Activated T-helper 1 cell treated with Interleukin-2 at 50 U/mL for 16 hours (primary cell): ENCODE results near the gene KIF5B.
"Not testable (repeated sequence)": the region's sequence is repeated elsewhere in the genome, so short reads cannot be mapped to it uniquely, and the experiment has no call there.

Experiments used
- DNase-seq: peaks from one replicate; pipeline ENCODE4 v3.0.0-alpha.2; 2020; ENCODE audit warnings: low read depth

The KIF5B gene

DNA sequence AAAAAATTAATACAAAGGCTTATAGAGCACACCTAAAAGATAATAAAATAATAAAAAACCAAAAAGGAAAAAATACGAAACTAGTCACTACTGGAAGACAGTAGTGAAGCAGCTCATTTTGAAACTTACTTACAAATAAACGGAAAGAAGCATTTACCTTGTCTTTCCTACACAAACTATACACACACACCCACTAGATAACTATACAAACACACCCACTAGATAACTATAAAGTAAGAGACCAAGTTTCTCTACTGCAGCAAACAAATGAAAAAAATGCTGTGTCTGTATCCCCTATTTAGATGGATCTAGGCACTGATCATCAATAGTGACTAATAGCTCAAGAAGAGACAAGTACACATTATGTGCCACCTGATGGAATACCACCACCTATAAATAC, 49.2 kb downstream of the KIF5B start:
- DNase-seq = no peak

DNA sequence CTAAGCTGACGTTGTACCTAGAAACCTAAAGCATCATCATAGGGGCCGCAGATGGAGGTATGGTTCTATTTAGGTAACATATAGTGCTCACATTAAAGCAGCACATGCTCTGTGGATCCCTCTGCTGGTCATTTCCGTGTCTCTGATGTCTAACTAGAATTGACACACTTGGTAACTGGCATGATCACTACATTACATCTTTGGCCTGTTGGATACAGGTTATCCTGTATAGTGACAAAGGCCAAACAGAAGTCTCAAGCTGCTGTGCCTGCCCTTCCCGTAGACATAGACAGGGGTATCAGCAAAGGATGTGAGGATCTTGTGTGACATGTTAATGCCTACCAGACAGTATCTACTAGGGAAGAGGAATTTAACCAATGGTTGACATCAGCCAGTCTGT, 51.2 kb downstream of the KIF5B start:
- no peak for DNase-seq

DNA sequence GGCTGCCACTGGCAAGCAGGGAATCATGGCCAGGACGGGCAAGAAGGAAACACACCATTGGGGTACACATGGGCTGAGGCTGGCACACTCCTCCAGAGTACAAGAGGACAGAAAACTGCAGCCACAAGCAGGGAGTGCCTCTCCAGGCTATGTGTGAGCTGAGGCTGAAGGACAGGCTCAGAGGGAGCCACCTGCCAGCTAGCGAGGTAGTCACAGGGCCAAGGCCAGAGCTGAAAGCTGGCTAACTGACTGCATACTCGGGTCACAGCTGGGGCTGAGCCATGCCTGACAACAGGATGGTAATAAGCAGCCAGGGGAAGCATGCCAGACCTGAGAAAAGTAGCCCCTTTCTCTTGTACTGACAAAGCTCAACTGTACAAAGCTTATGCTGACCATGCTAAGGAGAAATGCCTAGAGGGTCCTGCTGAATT, 52.0 kb downstream of the KIF5B start:
- no peak for DNase-seq

DNA sequence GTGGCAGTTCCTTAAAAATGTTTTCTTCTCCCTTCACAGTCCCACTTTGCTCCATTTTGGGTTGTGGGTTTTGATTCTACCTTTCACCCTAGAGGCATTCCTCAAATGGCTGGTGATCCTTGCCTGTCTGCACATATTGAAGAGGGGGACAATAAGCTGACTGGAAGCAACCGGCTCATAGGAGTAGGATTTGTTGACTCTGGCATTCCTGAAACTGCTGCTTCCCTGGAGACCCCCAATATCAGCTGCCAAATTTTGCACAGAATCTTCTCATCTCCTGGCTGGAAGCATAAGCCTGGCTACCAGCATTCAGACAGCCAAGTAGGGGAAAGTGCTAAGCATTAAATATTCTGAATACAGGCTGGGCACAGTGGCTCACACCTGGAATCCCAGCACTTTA, 53.7 kb downstream of the KIF5B start:
- DNase-seq = no peak

DNA sequence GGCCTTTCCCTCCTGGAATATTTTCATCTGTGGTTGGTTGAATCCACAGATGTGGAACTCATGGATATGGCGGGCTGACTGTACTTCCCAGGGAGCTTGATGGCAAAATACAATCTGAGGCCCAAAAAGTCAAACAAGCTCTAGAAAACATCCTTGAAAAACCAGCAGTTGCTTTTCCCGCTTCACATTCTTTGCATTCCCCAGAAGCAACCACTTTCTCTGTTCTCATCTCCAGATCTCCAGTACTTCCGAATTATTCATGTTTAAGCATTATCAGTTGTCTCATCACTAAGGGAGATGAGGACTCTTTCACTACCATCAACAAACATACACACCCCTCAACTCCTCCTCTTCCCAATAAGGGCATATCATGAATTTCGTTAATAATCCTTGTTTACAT, 55.3 kb downstream of the KIF5B start:
- no peak for DNase-seq

DNA sequence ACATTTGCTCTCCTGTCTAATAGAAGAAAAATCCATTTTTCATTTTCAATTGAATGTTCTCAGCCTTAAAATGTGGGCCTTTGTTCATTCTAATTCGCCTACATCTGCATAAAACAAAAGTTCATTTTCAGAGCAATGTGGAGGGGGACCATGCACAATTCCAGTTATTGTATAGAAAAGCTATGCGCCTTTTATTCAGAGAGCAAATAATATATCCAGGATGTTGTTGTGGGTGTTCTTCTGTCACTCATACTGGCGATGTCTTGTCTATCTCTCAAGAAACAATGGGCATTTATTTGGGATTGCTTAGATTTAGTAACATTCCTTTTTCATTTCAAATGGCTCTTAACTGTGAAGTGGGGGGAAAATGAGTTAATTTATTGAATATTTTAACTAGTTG, 56.4 kb downstream of the KIF5B start:
- DNase-seq = no peak

DNA sequence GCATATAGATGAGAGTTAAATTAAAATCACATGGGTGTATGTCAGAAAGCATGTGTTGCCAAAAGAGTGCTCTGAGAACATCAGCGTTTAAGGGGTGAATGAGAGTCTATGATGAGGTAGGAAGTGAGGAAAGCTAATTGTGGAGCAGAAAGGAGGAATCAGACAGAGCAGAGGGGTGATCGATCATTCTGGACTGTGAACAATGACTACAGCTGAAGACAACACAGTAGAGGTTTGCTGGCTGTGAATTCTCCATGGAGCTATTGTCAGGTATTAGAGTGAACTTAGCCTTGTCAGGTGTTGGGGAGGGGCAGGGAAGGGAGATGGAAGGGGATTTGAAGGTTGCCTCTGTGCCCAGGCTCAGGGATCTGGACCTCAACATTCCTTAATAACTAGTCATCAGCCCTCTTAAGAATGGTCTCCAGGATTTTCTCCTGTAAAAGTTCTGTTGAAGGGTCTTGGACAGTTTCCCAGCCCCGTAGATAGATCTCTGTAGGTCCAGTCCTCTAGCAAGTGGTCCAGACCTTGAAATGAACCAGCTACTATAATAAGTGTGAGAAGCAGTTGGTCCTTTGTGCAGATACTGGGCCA, 57.1 kb downstream of the KIF5B start:
- no peak for DNase-seq

DNA sequence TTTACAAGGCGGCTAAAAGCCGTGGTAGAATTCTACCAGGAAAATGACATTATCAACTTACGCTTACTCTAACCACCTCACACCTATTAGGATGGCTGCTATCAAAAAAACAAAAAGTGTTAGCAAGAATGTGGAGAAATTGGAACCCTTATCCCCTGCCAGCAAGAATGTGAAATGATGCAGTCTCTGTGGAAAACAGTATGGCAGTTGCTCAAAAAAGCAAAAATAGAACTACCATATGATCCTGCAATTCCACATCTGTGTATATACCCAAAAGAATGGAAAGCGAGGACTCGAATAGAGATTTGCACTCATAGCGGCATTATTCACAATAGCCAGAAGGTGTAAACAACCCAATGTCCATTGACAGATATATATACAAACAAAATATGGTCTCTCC, 61.3 kb downstream of the KIF5B start:
- no peak for DNase-seq

DNA sequence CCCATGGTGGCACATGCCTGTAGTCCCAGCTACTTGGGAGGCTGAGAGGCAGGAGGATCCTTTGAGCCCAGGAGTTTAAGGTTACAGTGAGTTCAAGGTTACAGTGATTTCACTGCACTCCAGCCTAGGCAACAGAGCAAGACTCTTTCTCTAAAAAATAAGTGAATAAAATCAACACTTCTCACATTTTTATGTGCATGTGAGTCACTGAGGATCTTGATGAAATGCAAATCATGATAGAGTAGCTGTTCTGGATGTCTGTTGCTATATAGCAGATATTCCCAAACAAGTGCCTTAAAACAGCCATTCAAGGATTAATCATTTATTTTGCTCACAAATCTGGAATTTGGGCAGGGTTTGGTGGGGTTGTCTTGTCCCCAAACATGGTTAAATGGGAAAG, 65.3 kb downstream of the KIF5B start:
- DNase-seq = no peak

DNA sequence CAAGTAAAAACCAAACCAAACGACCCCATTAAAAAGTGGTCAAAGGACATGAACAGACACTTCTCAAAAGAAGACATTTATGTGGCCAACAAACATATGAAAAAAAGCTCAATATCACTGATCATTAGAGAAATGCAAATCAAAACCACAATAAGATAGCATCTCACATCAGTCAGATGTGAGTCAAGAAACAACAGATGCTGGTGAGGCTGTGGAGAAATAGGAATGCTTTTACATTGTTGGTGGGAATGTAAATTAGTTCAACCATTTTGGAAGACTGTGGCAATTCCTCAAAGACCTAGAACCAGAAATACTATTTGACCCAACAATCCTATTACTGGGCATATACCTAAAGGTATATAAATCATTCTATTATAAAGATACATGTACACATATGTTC, 68.4 kb downstream of the KIF5B start:
- DNase-seq = not testable (repeated sequence)

DNA sequence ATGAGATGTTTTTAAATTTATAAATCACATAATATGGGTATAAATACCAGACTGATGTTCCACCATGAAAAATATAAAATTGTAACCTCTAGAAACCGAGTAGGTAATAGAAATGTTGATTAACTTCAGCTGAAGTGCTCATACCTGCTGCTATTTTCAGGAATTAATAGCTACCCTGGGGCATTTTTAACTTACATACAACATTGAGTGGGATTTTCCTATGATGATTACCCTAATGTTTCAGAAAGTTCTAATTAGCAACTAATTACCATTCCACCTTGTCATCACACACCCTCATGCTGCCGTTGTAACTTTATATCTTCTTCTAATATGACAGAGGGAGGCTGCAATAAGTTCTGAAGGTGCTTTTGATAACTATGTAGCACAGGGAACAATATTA, 74.1 kb downstream of the KIF5B start:
- no peak for DNase-seq

DNA sequence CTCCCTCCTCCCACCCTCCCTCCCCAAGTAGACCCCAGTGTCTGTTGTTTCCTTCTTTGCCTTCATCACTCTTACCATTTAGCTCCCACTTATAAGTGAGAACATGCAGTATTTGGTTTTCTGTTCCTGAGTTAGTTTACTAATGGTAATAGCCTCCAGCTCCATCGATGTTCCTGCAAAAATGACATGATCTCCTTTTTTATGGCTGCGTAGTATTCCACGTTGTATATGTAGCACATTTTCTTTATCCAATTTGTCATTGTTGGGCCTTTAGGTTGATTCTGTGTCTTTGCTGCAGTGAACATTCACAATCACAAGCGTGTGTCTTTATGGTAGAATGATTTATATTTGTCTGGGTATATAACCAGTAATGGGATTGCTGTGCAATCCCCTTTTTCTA, 75.8 kb downstream of the KIF5B start:
- DNase-seq = no peak

DNA sequence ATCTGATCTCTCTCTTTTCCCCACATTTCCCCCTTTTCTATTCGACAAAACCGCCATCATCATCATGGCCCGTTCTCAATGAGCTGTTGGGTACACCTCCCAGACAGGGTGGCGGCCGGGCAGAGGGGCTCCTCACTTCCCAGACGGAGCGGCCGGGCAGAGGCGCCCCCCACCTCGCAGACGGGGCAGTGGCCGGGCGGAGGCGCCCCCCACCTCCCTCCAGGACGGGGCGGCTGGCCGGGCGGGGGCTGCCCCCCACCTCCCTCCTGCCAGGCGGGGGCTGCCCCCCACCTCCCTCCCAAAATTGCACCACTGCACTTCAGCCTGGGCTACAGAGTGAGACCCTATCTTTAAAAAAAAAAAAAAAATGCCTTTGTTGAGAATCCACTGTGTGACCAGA, 77.2 kb downstream of the KIF5B start:
- not testable (repeated sequence) for DNase-seq

DNA sequence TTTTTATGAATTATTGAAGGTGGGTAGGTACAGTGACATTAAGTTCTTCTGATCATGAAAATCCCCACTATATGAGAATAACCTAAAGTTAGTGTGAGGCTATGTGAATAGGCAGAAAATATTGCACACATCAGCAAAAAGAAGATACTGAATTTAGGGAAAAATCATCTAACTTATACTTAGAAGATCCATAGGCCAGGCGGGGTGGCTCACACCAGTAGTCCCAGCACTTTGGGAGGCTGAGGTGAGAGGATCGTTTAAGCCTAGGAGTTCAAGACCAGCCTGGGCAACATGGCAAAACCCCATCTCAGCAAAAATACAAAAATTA, 78.1 kb downstream of the KIF5B start:
- no peak for DNase-seq

DNA sequence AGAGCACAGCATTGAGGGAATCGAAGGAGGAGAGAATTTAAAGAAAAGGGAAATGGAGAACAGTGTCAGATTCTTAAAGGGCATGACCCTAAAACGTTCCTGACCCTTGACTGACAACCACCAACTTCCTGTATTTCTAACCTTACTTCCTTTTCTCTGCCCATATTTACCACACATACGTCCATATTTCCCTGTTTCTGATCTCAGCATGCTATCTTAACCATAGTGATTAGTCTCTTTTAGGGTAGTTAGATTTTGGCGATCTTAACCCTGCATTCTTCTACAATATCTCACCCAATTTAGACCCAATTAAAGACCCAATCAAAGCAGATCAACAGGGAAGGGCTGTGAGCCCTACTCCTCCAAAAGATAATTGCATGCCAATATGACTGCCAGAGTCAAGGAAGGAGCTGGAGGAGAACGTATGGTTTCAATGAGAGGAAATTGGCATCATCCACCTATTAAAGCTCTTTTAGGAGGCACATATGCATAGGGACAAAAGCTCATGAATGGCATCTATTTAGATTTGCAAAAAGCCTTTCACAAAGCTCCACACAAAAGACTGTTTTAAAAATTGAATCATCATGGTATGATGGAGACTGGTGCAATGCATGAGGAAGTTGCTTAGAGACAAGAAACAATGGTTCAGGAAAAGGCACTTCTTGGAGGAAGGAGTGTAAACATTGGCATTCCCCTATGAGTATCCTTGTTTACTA, 78.6 kb downstream of the KIF5B start:
- DNase-seq = no peak

DNA sequence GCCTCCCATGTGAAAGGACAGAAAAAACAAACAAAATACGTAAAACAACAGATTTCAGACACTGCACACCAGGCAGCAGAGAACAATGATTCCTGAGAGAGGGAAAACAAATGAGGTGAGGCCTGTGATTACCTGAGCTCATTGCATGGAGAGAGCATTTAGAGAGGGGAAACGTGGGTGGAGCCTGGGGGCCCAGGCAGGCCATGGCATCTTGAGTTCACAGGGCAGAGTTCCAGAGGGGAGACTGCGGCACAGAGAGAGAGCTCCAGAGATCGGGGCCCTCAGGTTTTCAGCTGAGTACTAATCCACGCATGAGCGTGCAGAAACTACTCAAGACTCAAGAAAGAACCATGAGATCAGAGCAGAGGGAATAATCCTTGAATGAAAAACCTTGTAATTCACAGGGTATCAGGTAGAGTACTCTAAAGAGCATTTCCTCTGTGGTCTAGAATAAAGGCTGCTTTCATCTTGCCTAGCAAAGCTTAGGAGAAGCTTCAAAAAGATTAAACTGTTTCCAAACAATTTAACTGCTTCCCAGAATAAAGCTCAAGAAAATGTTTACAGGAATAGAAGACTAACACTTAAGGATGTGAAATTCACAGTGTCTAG, 81.0 kb downstream of the KIF5B start:
- DNase-seq = no peak

DNA sequence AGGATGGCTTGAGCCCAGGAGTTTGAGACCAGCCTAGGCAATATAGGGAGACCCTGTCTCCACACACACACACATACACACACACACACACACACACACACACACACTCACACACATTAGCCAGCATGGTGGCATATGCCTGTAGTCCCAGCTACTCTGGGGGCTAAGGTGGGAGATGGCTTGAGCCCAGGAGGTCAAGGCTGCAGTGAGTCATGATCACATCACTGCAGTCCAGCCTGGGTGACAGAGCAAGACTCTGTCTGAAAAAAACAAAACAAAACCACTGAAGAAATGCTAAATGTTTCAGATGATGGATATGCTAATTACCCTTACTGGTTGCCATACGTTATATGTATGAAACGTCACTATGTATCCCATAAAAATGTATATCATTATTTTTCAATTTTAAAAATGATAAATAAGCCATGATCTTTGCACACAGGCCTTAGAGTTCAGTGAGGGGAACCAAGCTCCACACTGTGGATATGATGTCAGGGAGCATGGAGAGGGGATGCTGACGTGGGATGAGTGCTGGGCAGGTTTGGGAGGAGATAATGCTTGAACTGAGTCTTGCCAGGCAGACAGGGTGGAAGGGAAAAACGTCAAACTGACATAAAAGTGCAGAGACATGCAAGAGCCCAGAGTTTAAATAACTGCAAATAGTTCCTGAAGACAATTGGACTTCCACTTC, 81.6 kb downstream of the KIF5B start:
- no peak for DNase-seq

DNA sequence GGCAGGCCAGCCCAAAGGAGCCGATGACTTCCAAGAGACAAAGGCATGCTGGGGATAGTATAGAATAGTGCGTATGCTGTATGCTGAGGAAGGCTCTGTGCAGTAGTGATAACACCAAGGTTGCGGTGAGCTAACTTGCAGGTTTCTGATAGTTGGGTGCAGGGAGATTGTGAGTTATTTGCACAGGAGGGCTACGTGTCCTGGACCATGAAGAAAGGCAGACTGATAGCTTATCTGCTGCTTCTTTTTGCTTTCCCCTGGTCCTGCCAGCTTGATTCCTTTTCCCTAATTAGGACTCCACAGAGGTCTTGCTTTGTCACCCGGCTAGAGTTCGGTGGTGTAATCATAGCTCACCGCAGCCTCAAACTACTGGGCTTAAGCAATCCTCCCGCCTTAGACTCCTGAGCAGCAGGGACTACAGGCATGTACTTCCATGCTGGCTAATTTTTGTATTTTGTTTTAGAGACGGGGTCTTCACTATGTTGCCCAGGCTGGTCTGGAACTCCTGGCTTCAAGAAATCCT, 83.6 kb downstream of the KIF5B start:
- no peak for DNase-seq

DNA sequence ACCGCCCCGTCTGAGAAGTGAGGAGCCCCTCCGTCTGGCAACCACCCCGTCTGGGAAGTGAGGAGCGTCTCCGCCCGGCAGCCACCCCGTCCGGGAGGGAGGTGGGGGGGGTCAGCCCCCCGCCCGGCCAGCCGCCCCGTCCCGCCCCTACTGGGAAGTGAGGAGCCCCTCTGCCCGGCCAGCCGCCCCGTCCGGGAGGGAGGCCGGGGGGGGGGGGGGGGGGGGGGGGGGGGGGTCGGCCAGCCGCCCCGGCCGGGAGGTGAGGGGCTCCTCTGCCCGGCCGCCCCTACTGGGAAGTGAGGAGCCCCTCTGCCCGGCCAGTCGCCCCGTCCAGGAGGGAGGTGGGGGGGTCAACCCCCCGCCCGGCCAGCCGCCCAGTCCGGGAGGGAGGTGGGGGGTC, 86.4 kb downstream of the KIF5B start:
- DNase-seq = not testable (repeated sequence)

DNA sequence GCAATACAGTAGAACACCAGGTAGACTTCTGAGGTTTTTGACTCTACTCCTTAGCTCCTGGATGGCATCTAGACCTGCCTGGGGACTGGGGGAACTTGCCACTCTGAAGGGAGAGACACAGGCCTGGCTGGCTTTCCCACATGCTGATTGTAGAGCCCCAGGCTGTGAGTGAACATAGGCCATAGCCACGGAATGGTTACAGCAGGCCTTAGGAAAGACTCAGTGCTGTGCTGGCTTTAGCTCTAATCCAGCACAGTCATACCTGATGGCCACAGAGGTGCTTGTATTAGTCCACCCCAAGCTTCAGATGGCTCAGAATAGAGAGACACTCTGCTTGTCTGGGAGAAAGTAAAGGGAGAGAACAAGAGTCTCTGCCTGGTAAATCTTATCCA, 92.6 kb downstream of the KIF5B start:
- DNase-seq = no peak

DNA sequence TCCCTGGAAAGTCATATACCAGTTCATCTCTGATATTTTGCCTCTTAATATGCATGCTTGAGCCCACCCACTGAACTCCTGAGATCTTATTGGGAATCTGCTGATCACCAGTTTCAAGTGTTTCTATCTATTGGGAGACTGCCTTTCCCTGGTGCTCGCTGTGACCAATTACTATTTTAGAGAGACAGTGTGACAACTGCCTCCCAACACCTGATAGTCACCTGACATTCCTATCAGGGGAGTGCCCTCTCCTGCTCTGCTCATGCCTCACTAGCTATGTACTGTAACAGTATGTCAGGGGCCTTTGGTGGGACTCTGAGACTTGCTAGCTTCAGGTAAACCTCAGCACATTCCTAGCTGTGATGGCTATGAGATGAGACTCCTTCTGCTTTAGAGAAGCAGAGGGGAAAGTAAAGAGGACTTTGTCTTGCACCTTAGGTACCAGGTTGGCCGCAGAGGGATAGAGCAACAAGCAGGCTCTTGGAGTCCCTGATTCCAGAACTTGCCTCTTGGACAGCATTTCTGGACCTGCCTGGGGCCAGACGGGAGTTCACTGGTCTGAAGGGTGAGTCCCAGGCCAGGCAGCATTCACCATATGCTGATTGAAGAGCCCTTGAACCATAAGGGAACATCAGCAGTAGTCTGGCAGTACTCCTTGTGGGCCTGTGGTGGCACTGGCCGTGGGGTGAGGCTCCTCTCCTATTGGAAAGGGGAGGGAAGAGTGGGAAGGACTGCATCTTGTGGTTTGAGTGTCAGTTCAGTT, 93.2 kb downstream of the KIF5B start:
- no peak for DNase-seq
